Activated naive CD4-positive, alpha-beta T cell (primary cell): ENCODE measurements around the gene GGA1.
A peak's percentile ranks its signal among the peaks of the same experiment; 100 is the strongest.

Experiments used
- DNase-seq, 4 experiments: peaks; one replicate each; lab custom pipeline; 2025; lab: John Stamatoyannopoulos, UW

Gene GGA1

DNA sequence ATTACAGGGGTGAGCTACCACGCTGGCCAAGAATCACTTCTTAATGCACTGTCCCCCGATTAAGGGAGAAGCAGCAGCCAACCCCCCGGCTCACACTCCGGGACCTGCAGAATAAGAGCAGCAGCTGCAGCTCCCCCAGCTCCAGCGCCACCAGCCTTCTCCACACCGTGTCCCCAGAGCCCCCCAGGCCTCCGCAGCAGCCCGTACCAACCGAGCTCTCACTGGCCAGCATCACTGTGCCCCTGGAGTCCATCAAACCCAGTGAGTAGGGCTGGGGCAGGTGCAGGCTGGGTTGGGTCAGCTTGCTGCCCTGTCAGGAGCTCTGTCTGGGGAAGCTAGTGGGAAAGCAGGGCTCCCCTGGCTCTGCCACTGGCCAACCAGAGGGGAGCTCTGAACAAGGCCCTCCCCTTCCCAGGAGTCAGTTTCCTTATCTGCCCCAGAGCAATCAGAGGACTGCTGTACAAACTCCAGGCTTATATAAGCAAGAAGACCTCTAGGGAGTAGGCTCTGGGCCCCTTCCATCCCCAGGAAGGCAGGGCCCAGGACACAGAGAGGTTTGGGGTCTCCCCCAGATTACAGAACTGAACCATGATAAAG lies 22.3 kb downstream of the GGA1 start:
- no peak for DNase-seq

DNA sequence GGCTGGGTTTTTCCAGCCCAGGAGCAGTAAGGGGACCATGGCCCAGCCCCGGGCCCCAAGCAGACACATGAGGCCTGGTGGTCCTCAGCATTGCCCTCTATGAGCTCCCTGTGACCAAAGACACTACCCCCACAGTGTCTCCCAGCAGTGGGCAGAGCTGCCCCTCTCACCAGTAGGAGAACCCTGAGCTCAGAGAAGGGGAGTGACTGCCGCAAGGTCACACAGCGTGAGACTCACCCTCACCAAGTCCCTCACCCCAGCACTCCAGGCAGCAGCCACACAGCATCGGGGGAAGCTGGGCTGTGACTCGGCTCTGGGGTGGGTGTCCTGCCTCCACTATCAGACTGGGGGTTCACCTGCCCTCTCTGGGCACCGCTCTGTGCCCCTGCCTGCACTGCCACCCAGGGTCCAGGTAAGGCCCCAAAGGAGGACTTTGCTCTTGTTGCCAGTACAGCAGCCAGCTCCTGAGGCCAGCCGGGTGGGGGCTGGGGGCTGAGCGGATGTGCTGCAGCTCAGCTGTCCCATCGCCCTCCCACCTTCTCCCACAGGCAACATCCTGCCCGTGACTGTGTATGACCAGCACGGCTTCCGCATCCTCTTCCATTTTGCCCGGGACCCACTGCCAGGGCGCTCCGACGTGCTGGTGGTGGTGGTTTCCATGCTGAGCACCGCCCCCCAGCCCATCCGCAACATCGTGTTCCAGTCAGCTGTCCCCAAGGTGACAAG lies 23.0 kb downstream of the GGA1 start:
- DNase-seq = no peak

DNA sequence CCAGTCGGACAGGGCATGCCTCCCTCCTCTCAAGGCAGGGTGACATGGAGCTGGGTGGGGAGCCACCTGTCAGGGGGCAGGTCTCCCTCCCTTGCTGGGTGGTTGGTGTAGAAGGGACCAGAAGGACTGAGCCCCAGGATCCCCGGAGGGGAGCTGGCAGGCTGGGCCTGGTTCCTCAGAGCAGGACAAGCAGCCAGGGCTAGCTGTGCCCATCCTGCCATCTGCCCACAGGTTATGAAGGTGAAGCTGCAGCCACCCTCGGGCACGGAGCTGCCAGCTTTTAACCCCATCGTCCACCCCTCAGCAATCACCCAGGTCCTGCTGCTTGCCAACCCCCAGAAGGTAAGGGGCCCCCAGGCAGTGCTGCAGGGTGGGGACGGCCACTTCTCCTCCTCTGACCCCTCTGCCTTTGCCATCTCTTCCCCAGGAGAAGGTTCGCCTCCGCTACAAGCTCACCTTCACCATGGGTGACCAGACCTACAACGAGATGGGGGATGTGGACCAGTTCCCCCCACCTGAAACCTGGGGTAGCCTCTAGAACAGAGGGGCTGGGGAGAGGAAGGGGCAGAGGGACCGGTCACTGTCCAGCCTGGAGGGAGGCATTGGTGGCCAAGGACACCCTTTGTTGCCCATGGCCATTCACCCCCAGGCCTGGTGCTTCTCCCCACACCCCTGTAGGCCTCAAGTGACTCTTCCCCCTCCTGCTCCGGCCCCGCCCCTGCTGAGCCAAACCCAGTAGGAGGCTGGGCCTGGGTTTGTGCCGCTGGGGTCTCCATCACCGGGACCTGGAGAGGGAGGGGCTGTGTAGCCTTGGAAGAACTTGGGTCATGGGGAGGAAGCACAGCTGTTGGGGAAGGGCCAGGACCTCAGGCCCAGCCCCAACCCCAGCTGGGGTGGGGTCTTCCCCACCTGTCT lies 23.8 kb downstream of the GGA1 start:
- no peak for DNase-seq

DNA sequence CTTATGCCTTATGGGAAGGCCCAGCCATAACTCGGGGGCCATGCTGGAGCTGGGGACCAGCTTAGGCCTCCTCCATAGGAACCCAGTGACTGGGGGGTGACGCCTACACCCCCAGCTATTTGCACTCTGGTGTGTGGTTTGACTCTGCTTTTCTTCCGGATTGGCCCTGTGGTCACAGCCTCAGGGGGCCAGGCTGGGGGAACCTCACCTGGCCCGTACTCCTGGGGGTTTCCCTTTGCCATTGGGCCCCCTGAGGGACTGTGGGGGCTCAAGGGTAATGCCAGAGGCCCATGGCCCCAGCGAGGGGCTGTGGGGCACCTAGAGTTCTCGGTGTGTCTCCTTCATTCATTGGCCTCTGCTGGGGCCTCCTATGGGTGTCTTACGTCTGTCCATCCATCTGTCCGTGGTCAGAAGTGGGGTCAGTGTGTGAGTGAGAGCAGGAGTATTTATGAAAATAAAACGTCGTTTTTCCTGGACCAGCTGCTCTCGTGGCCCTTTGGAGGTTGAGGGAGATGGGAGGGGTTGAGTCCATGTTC lies 24.5 kb downstream of the GGA1 start:
- DNase-seq = no peak

DNA sequence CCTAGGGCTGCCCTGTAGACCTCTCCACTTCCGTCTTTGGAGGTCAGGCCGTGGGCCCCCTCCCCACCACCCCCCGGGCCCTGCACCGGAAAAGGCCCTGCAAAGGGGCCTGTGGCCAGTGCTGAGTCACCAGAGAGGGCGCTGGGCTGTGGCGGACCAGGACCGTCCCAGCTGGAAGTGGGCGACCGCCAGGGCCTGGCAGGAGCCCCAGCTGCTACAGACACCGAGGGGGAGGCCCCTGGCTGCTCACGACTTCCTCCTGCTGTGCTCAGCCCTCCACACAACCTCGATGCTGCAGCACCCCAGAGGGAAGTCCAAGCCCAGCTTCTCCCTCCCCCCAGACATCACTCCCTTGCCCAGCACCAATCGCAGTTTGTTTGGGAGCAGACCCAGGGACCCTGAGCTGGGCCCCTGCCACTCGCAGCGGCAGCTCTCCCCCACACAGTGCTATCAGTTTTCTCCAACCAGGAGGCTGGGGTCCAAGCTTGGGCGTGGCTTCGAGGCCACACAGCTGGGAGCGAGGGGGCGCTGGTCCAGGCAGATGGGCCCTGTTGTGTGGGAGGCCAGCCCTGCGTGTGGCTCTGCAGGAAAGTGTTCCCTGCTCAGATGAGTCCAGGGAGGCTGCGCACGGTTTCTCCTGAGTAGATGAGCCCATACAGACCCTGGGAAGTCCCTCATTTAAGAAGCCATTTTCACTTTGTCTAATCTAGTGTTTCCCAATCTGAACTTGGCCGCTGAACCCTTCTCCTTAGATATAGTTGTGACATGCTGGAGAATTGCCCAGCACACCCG lies 25.2 kb downstream of the GGA1 start:
- peak in 2 of 4 experiments; percentile 12 to 26 for DNase-seq

DNA sequence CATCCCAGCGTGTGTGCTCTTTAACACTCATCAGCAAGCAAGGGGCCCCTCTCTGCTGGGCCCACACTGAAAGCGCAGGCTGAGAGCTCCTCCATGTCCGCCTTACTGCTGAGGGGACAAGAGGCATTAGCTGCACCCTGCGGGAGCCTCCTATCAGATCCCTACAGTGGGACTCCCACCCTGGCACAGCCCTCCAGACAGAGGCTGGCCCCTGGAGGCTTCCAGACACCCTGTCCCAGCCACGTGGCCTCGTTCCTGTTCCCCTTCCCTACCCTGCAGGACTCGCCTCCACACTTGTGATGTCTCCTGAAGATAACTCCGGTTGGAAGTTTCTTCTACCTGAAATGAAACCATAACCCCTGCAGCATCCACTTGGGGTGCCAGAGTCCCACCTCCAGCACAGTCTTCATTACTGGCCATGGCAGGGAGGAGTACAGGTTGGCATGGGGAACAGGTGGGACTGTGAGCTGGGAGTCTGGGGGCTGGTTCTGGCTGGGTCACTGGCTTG lies 25.8 kb downstream of the GGA1 start:
- no peak for DNase-seq

DNA sequence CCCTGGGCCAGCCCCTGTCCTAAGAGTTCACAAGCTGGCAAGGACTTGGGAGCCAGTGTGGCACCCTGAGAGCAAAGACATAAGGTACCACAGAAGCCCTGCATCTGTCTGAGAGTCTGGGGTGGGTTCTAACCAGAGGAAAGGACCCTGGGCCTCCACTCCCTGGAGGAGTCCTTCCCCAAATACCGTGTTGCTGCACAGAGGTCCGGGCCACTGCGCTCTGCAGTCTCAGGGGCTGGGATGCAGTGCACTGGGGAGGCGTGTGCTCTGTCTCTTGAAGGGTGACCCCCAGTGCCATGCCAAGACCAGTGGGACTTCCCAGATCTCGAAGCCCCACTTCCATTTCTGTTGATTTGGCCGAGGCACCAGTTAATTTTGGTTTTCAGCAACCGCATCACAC lies 26.5 kb downstream of the GGA1 start:
- no peak for DNase-seq

DNA sequence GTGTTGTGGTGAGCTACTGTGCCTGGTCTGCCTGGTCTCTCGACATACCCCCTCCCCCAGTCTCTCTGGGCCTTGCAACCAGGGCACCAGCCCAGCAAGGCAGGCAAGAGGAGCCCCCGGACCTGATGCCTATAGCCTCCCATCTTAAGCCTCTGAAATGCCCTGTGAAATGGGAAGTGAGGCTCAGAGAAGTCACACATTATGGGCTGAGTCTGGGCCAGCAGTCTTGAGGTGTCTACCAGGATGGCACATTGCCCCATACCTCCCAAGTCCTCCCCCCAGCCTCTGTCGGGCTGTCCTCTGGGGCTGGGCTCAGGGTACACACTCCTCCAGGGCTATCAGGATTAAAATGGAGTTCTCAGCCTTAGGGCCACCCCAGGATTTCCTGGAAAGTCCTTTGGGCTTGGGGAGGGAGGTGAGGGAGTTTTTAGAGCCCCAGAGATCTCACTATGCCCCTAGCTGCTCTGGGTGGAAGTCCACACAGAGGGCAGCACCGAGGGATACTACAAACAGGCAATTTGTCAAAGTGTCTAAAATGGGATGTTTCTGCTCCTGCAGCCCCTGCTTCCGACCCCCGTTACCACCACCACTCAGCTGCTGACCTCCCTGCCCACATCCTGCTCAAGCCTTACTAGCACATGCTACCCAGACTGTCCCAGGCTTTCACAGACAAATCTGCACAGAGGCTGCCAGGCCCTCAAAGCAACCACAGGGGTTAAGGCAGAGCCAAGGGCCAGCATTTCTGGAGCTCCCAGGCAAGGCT lies 27.7 kb downstream of the GGA1 start:
- DNase-seq = no peak

DNA sequence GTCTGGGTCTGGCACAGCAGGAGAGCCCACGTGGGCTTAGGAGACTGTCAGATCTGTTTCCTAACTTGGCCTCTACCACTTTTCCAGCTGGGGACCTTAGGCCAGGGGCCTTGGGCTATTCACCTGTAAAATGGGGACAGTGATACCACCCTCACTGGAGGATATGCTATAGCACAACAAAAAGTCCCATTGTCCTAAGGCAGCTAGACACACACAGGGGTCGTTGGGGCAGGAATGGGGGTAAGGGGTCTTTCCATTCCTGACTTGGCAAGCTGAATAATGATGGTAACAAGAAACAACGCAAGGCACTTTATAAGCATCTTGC lies 28.3 kb downstream of the GGA1 start:
- no peak for DNase-seq

DNA sequence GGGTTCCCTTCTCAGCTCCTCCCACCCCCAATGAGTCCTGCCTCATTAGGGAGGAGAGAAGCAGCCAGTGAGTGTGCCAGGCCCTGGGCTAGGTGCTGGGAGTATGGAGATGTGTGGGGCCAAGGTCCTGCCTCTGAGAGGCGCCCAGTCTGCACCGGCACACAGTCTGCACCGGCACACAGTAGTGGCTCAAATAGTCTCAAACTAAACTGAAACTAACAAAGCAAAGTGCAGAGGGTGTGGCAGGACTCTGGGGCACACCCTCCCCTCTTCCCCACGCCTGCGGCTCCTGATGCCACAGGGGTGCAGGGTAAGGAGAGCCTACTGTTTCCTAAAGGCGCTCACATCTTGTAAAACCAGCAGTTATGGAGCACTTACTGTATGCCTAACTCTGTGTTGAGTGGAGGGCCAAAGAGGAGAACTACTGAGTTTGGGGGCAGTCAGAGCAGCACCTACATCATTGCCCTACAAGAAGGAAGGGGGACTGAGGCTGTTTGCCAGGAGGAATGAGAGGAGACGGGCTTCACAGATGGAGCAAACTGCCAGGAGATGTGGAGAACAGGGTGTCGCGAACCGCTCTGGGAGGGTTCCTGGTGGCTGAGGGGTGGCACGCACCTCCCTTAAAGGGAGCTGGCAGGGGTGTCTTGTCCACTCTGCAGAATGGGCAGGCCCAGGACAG lies 29.9 kb downstream of the GGA1 start:
- DNase-seq = peak in 1 of 4 experiments; percentile 14

DNA sequence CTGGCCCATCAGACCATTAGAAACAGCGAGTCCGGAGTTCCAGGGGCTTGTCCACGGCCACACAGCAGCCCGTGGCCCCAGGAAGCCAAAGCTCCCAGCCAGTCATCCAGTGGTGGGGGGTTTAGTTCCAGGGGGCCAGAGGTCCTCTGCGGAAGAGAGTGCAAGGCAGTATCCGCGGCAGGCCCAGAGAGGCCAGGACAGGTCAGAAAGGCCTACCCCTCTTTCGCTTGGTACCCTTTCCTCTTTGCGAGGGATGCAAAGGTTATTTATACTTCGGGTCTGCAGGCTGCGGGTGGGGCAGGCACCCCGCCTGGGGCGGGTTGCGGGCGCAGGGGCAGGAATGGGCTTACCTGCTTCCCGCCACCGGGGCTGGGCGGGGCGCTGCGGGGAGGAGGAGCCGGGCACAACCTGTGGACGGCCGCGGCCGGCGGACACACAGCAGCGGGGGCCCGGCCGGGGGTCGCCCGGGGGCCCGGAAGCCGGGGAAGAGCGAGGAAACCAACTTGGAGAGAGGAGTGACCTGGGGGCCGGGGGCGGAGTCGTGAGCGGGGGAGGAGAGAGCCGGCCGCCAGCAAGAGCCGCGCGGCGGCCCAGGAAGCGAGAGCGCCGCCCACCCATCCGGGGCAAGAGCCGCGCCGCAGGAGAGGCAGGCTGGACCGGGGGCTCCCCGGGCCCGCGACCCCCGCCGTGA lies 30.6 kb downstream of the GGA1 start, which contains the start of gene SH3BP1:
SH3BP1 (plus strand) TSS at position 600 of the 691 bp plus-strand sequence. CDS start 119 bp downstream, outside the sequence.
- DNase-seq = peak in 2 of 4 experiments; percentile 55 to 59

DNA sequence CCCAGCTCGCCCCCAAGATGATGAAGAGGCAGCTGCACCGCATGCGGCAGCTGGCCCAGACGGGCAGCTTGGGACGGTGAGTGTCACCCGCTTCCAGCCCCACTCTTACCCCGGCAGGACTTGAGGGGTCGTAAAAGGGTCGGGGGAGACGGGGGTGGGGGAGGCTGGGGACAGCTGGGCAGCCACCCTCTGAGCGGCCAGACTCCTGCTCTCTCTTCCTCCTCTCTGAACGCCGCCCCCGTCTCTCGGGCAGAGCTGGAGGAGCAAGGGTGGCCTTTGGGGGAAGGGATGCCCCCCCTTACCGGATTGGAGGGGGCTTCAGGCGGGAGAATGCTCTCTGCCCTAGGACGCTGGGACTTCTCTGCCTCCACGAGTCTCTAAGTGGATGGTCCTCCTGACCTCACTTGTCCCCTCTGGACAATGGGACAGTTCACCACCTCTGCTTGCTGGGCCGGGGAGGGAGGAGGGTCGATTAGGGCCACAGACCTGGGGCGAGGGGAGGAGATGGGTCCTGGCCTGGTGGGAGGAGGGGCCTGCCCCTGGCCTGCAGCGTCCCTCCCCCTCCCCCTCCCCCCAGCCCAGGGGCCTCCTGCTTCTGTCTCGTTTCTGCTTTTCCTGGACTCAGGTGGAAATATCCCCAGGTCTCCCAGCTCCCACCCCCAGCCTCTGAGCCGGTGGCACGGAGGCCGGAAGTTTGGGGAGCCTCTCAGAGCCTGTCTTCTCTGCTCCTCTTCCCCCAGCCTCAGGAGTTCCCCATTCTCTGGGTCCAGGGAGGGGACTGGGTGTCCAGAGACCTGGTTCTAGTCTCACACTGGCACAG lies 31.3 kb downstream of the GGA1 start:
- no peak for DNase-seq

DNA sequence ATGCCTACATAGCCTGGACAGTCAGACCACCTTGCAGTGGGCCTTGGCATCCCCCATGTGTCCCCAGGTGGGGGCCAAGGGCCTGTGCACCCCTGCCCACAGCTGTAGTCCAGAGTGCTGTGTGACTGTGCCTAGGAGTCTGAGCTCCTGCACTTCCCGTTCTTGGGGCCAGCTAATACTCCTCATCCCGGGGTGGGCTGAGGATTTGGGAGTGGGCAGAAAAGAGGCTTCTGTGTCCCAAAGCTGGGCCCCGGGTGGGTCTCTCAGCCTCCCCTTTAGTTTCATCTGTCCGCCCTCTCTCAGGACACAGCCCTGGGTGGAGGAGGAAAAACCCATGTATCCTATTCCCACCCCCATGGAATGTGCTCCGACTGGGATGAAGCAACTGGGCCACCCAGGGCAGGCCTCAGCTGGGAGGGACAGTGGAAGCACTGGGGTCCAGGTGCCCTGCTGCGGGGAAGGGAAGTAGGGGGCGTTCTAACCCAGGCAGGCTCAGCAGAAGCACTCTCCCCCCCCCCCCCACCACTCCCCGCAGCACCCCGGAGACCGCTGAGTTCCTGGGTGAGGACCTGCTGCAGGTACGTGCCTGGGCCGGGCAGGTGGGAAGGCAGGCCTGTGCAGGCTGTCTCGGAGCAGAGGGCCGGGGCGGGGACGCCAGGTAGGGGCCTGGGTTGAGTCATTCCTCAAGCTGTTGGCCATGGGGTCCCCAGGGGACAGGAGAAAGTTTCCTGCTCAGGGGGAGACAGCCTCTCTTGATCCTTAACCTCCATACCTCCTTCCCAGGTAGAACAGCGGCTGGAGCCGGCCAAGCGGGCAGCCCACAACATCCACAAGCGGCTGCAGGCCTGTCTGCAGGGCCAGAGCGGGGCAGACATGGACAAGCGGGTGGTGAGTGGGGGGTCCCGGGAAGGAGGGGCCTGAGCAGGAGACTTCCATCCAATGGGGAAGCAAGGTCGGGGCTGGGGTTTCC lies 32.2 kb downstream of the GGA1 start:
- peak in 2 of 4 experiments; percentile 24 to 38 for DNase-seq

DNA sequence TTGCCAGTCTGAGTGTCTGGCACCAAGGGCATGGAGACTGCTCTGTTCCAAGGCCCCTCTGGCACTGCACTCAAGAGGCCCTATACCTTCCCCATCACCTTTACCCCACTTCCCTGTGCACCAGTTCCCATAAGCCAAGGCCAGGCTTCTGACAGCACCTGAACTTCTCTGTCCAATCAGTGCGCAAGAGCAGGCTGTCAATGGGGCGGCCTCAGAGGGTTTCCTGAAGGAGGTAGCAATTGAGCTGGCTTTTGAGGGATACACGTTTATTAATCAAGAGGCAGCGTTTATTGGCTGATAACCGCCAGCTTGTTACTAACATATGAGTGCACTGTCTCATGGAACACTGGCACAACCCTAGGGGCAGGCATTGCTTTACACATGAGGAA lies 32.9 kb downstream of the GGA1 start:
- no peak for DNase-seq

DNA sequence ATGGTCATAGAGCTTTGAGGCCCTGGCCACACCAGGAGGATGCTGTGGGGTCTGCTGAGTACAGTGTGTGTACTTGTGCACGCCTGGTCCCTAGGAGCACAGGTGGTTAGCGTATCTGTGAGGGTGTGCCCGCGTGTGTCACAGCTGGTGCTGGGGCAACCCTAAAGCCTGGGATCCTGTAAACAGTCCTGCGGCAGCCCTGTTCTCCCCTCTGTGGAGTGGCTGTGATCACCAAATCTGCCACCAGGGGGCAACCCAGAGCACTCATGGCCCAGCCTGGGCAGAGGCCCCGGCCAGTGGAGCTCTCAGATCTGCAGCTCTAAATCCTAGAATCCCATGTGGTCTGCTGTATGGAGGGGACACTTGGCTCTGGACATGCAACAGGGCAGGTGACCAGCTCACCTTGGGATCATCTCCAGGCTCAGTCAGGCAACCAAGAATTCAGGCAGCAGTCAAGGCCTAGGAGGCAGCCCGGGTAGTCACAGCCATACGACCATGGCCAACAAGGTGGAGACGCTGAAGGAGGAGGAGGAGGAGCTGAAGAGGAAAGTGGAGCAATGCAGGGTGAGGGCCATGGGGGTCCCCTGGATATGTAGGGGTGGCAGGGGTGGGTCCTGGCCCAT lies 34.7 kb downstream of the GGA1 start:
- DNase-seq = peak; percentile 81 to 90 (median 87)

DNA sequence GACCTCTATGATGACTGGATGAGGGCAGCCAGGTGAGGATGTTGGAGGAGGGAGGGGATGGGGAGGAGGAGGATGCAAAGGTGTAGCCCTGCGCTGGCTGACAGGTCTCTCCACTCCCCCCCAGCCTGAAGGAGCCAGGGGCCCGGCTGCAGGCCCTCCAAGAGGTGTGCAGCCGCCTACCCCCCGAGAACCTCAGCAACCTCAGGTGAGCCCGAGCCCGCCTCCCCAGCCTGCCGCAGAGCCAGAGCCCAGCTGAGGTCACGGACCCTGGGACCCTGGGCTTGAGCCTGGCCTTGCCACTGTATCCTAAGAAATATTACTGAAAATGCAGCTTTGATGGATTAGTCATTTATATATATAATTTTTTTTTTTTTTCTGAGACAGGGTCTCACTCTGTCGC lies 38.7 kb downstream of the GGA1 start:
- DNase-seq = no peak

DNA sequence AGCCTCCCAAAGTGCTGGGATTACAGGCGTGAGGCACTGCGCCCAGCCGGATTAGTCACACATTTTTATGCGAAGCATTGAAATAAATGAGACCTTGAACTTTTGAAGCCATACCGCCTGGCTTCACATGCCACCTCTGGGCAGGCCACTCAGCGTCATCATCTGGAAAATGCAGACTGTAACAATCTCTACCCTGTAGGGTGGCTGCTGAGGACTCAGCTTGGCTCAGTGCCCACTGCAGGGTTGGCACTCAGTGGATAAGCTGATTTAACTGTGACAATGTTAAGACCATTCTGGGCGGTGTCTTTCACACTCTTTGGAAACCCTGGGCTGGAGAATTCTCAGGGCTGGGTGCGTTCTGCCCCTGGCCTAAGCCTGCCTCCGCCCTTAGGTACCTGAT lies 39.3 kb downstream of the GGA1 start:
- no peak for DNase-seq
